Mononuclear cell (primary cell): ENCODE results near the gene L3MBTL4. TPM values are rescaled to one million over a fixed set of nuclear protein-coding genes. Genes with fewer than 3 reads are reported as not detected.
"Not testable (repeated sequence)": the region's sequence is repeated elsewhere in the genome, so short reads cannot be mapped to it uniquely, and the experiment has no call there.

Source experiments
- H3K27me3 ChIP-seq: 2 replicates; pipeline ENCODE4 v1.6.0; 2011; ENCODE audit warnings: low read length, control low read depth; ENCODE audit not compliant: insufficient read depth
- H3K4me1 ChIP-seq: 2 replicates; pipeline ENCODE4 v1.5.1; 2011; ENCODE audit warnings: mild to moderate bottlenecking, low read length, control low read depth; ENCODE audit not compliant: insufficient read depth
- H3K4me3 ChIP-seq: 2 replicates; pipeline ENCODE4 v1.5.1; 2011; ENCODE audit warnings: mild to moderate bottlenecking, low read length, moderate library complexity
- H3K9me3 ChIP-seq: 2 replicates; pipeline ENCODE4 v1.5.1; 2011; ENCODE audit warnings: low read depth, mild to moderate bottlenecking, control low read depth, low read length
- total RNA-seq: library from RNA; depleted of rRNA; stranded (reverse); fragments of >200 nt; gene quantifications from one replicate; pipeline ENCODE4 v1.2.3, GENCODE V29; 2012

The L3MBTL4 gene
- total RNA-seq, 1 donor: 3.0 TPM

GRCh38 chr18:6273423-6273822 is 141.3 kb downstream of the L3MBTL4 start:
- Histone ChIP-seq H3K27me3 (no peaks in the 10 kb centered on the region), H3K4me3 (no peak overlapping the region), H3K9me3 (no peaks in the 10 kb centered on the region), H3K4me1 (no peaks in the 10 kb centered on the region)

- not testable (repeated sequence) for H3K4me1 ChIP-seq
These were observed 142.6 kb downstream of the L3MBTL4 start for GRCh38 chr18:6272144-6272543.

GRCh38 chr18:6271585-6271984 is 143.1 kb downstream of the L3MBTL4 start:
- H3K9me3 ChIP-seq: no peaks in the 10 kb centered on the region
- H3K27me3 ChIP-seq: no peaks in the 10 kb centered on the region
- no peak overlapping the region for H3K4me3 ChIP-seq
- H3K4me1 ChIP-seq: no peaks in the 10 kb centered on the region

More at GRCh38 chr18:6272144-6272543, 142.6 kb downstream of the L3MBTL4 start:
- H3K27me3 ChIP-seq, H3K9me3 ChIP-seq, H3K4me3 ChIP-seq: not testable (repeated sequence)

- Histone ChIP-seq H3K9me3 (no peaks in the 10 kb centered on the region), H3K4me3 (no peak overlapping the region), H3K27me3 (no peaks in the 10 kb centered on the region), H3K4me1 (no peaks in the 10 kb centered on the region)
These were observed 143.9 kb downstream of the L3MBTL4 start for GRCh38 chr18:6270771-6271216.

- Histone ChIP-seq H3K4me1 (no peaks in the 10 kb centered on the region), H3K9me3 (no peaks in the 10 kb centered on the region), H3K27me3 (no peaks in the 10 kb centered on the region), H3K4me3 (no peak overlapping the region)
These were observed 144.9 kb downstream of the L3MBTL4 start for GRCh38 chr18:6269660-6270332.

GRCh38 chr18:6266212-6266611 is 148.5 kb downstream of the L3MBTL4 start:
- Histone ChIP-seq H3K27me3 (no peaks in the 10 kb centered on the region), H3K4me3 (no peak overlapping the region), H3K9me3 (no peaks in the 10 kb centered on the region), H3K4me1 (no peaks in the 10 kb centered on the region)

- no peaks in the 10 kb centered on the region for H3K4me1 ChIP-seq
- no peaks in the 10 kb centered on the region for H3K9me3 ChIP-seq
- H3K4me3 ChIP-seq: no peak overlapping the region
- no peaks in the 10 kb centered on the region for H3K27me3 ChIP-seq
These were observed 152.8 kb downstream of the L3MBTL4 start for GRCh38 chr18:6261938-6262337.

GRCh38 chr18:6259324-6259723 is 155.4 kb downstream of the L3MBTL4 start:
- H3K9me3 ChIP-seq, H3K27me3 ChIP-seq, H3K4me3 ChIP-seq, H3K4me1 ChIP-seq: not testable (repeated sequence)

- no peaks in the 10 kb centered on the region for H3K9me3 ChIP-seq
- peaks cover 7% of the 10 kb centered on the region for H3K4me1 ChIP-seq
- H3K27me3 ChIP-seq: no peaks in the 10 kb centered on the region
- no peak overlapping the region for H3K4me3 ChIP-seq
These were observed 156.8 kb downstream of the L3MBTL4 start for GRCh38 chr18:6257950-6258349.

GRCh38 chr18:6256521-6256920 is 158.2 kb downstream of the L3MBTL4 start:
- Histone ChIP-seq H3K9me3 (no peaks in the 10 kb centered on the region), H3K4me3 (no peak overlapping the region), H3K27me3 (no peaks in the 10 kb centered on the region), H3K4me1 (peaks cover 7% of the 10 kb centered on the region)

- no peaks in the 10 kb centered on the region for H3K27me3 ChIP-seq
- no peaks in the 10 kb centered on the region for H3K9me3 ChIP-seq
- no peak overlapping the region for H3K4me3 ChIP-seq
- H3K4me1 ChIP-seq: peaks cover 7% of the 10 kb centered on the region
These were observed 158.8 kb downstream of the L3MBTL4 start for GRCh38 chr18:6255886-6256285.

- H3K27me3 ChIP-seq: no peaks in the 10 kb centered on the region
- peaks cover 7% of the 10 kb centered on the region for H3K4me1 ChIP-seq
- H3K4me3 ChIP-seq: no peak overlapping the region
- H3K9me3 ChIP-seq: no peaks in the 10 kb centered on the region
These were observed 159.5 kb downstream of the L3MBTL4 start for GRCh38 chr18:6255116-6255705.

- H3K4me1 ChIP-seq: peaks cover 7% of the 10 kb centered on the region
- H3K27me3 ChIP-seq: no peaks in the 10 kb centered on the region
- no peaks in the 10 kb centered on the region for H3K9me3 ChIP-seq
- H3K4me3 ChIP-seq: no peak overlapping the region
These were observed 160.3 kb downstream of the L3MBTL4 start for GRCh38 chr18:6254456-6254855.

- no peak overlapping the region for H3K4me3 ChIP-seq
- no peaks in the 10 kb centered on the region for H3K9me3 ChIP-seq
- no peaks in the 10 kb centered on the region for H3K4me1 ChIP-seq
- H3K27me3 ChIP-seq: no peaks in the 10 kb centered on the region
These were observed 163.6 kb downstream of the L3MBTL4 start for GRCh38 chr18:6251084-6251483.

- no peak overlapping the region for H3K4me3 ChIP-seq
- H3K9me3 ChIP-seq: no peaks in the 10 kb centered on the region
- no peaks in the 10 kb centered on the region for H3K4me1 ChIP-seq
- H3K27me3 ChIP-seq: no peaks in the 10 kb centered on the region
These were observed 164.9 kb downstream of the L3MBTL4 start for GRCh38 chr18:6249788-6250187.

- Histone ChIP-seq H3K4me1 (no peaks in the 10 kb centered on the region), H3K27me3 (no peaks in the 10 kb centered on the region), H3K9me3 (no peaks in the 10 kb centered on the region), H3K4me3 (no peak overlapping the region)
These were observed 165.5 kb downstream of the L3MBTL4 start for GRCh38 chr18:6249170-6249569.
